Endometrial microvascular endothelial cells (primary cell): ENCODE results near the gene ZBTB47. TPM values are rescaled to one million over a fixed set of nuclear protein-coding genes. Genes with fewer than 3 reads are reported as not detected.

Source experiments
- total RNA-seq: library from RNA; depleted of rRNA; stranded (reverse); fragments of >200 nt; gene quantifications from one replicate; pipeline ENCODE4 v1.2.3, GENCODE V29; 2015; ENCODE audit errors: inconsistent ontology term

ZBTB47 gene
- total RNA-seq, 1 donor from 2014 or later: 10.9 TPM

Other genes with a start within 250 kb of the ZBTB47 start
- not detected for gene LYZL4, start 243.1 kb upstream of the ZBTB47 start, total RNA-seq
- not detected for gene VIPR1, start 151.1 kb upstream of the ZBTB47 start, total RNA-seq
- 123 TPM for gene SEC22C, start 71.7 kb upstream of the ZBTB47 start, total RNA-seq
- 24.6 TPM for gene SS18L2, start 62.8 kb upstream of the ZBTB47 start, total RNA-seq
- gene NKTR, start 53.0 kb upstream of the ZBTB47 start, total RNA-seq: 29.2 TPM
- gene KLHL40, start 31.8 kb downstream of the ZBTB47 start, total RNA-seq: not detected
- gene HHATL, start 49.1 kb downstream of the ZBTB47 start, total RNA-seq: not detected
- not detected for gene CCDC13, start 119.6 kb downstream of the ZBTB47 start, total RNA-seq
- gene HIGD1A, start 150.8 kb downstream of the ZBTB47 start, total RNA-seq: 205 TPM
- gene ACKR2, start 155.7 kb downstream of the ZBTB47 start, total RNA-seq: not detected
- not detected for gene CYP8B1, start 222.2 kb downstream of the ZBTB47 start, total RNA-seq